Right hindlimb (tissue), 1 donor: Measurements from ENCODE around the gene DNAH6.

ENCODE experiments used
- DNase-seq: peaks from one replicate; pipeline ENCODE4 v3.0.0-alpha.2; 2018

Gene DNAH6

GRCh38 chr2:84631985-84632384, 115.7 kb downstream of the DNAH6 start:
- no peak for DNase-seq

DNA sequence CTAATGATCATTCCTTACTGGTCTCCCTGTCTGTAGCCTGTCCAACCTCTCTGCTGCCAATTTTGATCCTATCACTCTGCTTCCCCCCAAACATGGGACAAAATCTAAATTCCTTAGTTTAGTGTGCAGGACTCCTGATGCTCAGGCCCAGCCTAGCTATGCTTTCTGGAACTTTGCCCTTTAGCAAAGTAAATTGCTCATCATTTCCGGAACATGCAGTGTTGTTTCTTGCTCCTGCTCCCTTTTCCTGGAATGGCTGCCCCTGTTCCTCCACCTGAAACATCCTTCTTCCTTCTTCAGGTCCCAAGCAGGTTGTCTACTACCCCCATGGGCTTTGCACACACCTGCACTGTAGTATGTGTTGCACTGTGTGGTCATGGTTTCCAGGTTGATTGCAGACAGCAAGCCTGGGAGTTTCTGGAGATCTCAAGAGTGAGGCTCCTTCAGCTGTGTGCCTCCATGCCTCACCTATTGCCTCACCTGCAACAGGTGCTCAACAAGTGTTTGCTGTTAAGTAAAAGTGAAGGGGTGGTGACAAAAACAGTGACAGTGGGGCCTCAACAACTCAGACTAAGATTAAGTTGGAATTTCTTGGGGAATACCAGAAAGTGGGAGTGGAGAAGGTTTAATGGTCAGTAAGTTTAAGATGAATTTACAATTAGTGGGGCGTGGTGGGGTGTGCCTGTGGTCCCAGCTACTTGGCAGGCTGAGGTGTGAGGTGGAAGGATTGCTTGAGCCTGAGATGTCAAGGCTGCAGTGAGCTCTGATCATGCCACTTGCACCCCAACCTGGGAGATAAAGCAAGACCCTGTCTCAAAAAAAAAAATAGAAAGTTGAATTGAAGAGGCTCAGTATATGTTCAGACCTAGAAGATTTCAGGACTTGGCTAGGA, 120.0 kb downstream of the DNAH6 start:
- DNase-seq: no peak

- DNase-seq: no peak
Observed at GRCh38 chr2:84639751-84640150, 123.5 kb downstream of the DNAH6 start.

GRCh38 chr2:84640411-84640810, 124.1 kb downstream of the DNAH6 start:
- no peak for DNase-seq

GRCh38 chr2:84641021-84641420, 124.7 kb downstream of the DNAH6 start:
- DNase-seq: no peak

DNA sequence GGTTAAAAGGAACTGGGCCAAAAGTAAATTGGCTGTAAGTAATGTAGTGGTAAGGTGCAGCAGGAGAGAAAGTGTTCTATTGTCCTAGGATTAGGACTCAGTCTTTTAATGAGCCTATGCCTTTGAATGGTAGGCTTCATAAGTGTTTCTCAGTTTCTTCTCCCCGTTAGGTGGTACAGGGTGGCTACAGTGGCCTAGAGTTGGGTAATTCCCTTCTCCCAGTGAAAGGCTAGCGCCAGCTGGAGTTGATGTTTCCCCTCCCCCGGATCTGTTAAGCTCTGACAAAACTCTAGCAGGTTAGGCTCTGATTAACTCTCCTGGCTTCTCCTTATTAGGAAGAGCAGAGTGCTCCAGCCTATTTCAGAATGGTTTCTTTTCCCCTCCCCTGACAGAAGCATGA, 127.7 kb downstream of the DNAH6 start:
- DNase-seq: no peak

- no peak for DNase-seq
Observed at GRCh38 chr2:84646514-84646913, 130.2 kb downstream of the DNAH6 start.

DNA sequence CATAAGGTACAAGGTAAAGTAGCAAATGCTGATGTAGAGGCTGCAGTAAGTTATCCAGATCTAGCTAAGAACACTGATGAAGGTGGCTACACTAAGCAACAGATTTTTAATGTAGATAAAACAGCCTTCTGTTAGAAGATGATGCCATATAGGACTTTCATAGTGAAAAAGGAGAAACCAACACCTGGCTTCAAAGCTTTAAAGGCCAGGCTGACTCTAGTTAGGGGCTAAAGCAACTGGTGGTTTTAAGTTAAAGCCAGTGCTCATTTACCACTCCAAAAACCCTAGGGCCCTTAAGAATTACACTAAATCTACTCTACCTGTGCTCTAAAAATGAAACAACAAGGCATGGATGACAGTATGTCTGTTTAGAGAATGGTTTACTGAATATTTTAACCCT, 131.0 kb downstream of the DNAH6 start:
- DNase-seq: no peak

DNA sequence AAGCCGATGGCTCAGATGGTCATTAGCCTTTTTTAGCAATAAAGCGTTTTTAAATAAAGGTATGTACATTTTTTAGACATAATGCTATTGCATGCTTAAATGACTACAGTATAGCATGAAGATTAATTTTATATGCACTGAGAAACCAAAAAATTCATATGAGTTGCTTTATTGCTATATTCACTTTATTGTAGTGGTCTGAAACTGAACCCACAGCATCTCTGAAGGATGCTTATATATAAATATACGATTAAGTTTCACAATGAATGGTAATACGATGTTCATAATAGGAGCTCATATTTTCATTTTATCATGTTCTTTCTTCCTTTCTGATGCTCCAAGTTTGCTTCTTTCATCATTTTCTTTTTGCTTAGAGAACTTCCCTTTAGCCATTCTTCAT, 132.8 kb downstream of the DNAH6 start:
- no peak for DNase-seq

GRCh38 chr2:84649487-84650142, 133.3 kb downstream of the DNAH6 start:
- no peak for DNase-seq

- DNase-seq: no peak
Observed at GRCh38 chr2:84652431-84652830, 136.1 kb downstream of the DNAH6 start.

GRCh38 chr2:84653302-84653701, 137.0 kb downstream of the DNAH6 start:
- DNase-seq: no peak

DNA sequence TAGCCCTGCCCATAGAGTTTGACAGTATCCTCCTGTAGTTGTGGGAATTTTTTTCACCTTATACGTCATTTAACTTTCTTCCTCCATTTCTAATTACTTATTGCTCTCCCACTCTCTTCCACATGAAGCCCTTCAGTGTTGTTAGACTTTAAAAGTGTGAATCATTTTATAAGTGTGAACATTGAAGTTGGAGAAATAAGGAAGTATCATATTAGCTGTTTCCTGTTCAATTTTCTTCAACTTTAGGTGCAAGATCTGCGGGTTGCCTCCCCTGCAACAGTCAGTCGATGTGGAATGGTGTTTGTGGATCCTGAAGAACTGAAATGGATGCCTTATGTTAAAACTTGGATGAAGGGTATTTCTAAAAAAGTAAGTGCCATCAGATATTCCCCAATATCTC, 138.1 kb downstream of the DNAH6 start:
- DNase-seq: no peak

DNA sequence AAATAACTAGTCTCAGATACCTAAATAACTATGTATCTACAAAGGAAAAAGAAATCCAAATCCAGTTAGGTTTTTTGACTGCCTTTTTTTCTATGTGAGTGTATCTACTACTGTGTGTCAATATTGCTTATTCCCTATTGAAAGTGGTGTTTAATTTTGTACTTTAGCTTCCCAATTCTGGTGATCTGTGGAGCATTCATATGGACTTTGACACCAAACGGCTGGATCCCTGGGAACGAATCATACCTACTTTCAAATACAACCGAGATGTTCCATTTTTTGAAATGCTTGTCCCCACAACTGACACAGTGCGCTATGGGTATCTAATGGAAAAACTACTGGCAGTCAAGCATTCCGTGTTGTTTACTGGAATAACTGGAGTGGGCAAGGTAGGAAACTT, 152.8 kb downstream of the DNAH6 start:
- DNase-seq: no peak

DNA sequence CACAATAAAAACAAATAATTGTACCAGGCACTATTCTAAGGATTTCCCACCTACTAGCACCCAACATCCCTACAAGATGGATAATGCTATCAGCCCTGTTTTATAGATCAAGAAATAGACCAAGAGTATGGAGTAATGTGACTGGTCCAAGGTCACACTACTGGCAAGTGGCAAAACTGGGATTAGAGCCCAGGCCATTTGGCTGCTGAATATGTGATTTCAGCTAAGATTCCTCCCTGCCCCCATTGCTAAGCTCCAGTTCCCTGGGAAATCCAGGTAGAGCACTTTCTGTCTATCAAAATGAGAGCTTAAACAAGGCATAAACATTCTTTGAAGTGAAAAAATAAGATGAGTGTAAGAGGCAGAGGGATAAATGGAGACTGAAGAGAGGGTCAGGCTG, 157.8 kb downstream of the DNAH6 start:
- no peak for DNase-seq

DNA sequence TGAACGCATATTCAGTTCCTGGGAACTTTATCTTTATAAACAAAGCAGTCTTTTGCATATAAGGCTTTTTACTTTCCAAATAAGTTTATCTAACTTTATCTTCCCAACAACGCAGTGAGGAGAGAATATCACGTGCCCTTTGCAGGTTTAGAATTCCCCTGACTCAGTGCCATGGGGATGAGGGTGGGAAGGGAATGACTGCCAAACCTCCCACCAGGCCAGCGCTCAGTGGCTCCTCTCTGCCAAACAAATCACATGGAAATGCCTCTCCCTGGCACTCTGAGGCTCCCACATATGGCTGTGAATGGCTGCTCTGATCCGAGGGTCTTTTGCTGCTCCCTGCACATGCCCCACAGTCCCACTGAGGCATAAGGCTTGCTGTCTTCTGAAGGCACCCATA, 158.3 kb downstream of the DNAH6 start:
- no peak for DNase-seq

GRCh38 chr2:84676295-84676694, 160.0 kb downstream of the DNAH6 start:
- DNase-seq: no peak

GRCh38 chr2:84678214-84678613, 161.9 kb downstream of the DNAH6 start:
- DNase-seq: no peak

DNA sequence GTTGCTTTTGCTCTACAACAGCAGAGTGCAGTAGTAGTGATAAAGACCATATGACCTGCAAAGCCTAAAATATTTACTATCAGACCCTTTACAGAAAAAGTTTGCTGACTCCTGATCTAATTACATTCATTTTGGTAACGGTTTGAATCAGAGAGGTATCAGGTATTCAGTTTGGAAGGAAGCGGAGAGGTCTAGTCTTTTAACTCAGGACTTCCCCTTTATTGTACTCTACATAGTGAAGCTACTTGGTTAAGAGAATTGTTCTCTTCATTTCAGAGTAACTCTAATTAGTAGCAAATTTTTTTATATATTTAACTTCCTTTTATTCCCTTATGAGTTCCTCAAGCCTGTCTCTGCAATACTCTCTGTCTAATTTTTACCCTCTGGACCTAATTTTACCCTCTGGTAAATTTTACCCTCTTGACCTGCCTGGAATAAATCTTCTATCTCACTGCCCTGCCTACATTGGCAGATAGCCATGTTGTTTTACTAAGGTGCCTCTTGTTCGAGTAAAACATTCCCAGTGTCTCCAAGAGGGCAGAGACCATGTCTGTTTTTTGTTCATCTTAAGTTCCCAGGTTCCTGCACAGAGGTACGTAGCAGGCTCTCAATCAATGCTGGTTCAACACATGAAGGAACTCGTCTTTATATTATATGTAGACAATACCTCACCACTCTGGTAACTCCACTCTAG, 170.6 kb downstream of the DNAH6 start:
- DNase-seq: no peak

GRCh38 chr2:84687498-84688149, 171.3 kb downstream of the DNAH6 start:
- DNase-seq: no peak

DNA sequence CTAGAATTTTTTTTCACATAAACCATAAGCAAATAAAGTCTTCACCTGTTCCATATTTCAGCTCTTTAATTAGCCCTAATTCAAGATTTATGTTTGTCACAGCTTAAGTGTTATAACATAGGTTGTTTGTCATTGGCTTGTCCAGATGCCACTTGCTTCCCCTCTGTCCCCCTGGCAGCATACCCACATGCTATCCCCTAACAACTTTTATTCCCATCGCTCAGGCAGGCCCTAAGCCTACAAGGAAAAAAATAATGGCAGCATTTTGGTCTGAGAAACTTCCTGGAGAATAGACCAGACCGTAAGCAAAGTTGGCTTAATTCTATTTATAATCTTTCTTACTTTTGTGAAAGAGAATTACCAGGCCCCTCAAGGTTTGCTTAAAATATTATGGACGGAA, 173.9 kb downstream of the DNAH6 start:
- DNase-seq: no peak

- DNase-seq: no peak
Observed at GRCh38 chr2:84694088-84694622, 177.9 kb downstream of the DNAH6 start.

GRCh38 chr2:84697895-84698294, 181.6 kb downstream of the DNAH6 start:
- DNase-seq: no peak
